Stimulated activated CD8-positive, alpha-beta memory T cell treated with anti-CD3 and anti-CD28 coated beads, Interleukin-4, amount 100 ng/mL, for 24 hours (primary cell): Measurements from ENCODE around the gene PPM1M.
"Not testable (repeated sequence)": the region's sequence is repeated elsewhere in the genome, so short reads cannot be mapped to it uniquely, and the experiment has no call there.

Experiments used
- DNase-seq: peaks from one replicate; pipeline ENCODE4 v3.0.0-alpha.2; 2020; ENCODE audit warnings: low read depth

PPM1M gene

GRCh38 chr3:52247409-52248164 is 2.0 kb downstream of the PPM1M start:
- no peak for DNase-seq

- no peak for DNase-seq
Measured at GRCh38 chr3:52248165-52248541, 2.6 kb downstream of the PPM1M start.

GRCh38 chr3:52248816-52249547 is 3.4 kb downstream of the PPM1M start:
- DNase-seq = no peak

- DNase-seq = no peak
Measured at GRCh38 chr3:52249683-52250082, 4.1 kb downstream of the PPM1M start.

- DNase-seq = no peak
Measured at GRCh38 chr3:52250122-52250521, 4.6 kb downstream of the PPM1M start.

- DNase-seq = peak; percentile 76
Measured at GRCh38 chr3:52253314-52254304, 8.1 kb downstream of the PPM1M start.

GRCh38 chr3:52254608-52255007 is 9.0 kb downstream of the PPM1M start:
- DNase-seq = no peak

- DNase-seq = no peak
Measured at GRCh38 chr3:52256159-52256558, 10.6 kb downstream of the PPM1M start.

GRCh38 chr3:52256622-52257021 is 11.1 kb downstream of the PPM1M start:
- DNase-seq = no peak

GRCh38 chr3:52257911-52258310 is 12.4 kb downstream of the PPM1M start:
- DNase-seq = no peak

- DNase-seq = no peak
Measured at GRCh38 chr3:52259035-52259434, 13.5 kb downstream of the PPM1M start.

GRCh38 chr3:52259448-52259847 is 13.9 kb downstream of the PPM1M start:
- DNase-seq = no peak

- no peak for DNase-seq
Measured at GRCh38 chr3:52262447-52262846, 16.9 kb downstream of the PPM1M start.

- DNase-seq = no peak
Measured at GRCh38 chr3:52265387-52265786, 19.8 kb downstream of the PPM1M start.

- no peak for DNase-seq
Measured at GRCh38 chr3:52268036-52268435, 22.5 kb downstream of the PPM1M start.

- no peak for DNase-seq
Measured at GRCh38 chr3:52269776-52270175, 24.2 kb downstream of the PPM1M start.

GRCh38 chr3:52270252-52270754 is 24.7 kb downstream of the PPM1M start:
- DNase-seq = no peak

GRCh38 chr3:52272172-52272571 is 26.6 kb downstream of the PPM1M start:
- not testable (repeated sequence) for DNase-seq

GRCh38 chr3:52272831-52273230 is 27.3 kb downstream of the PPM1M start:
- no peak for DNase-seq

- not testable (repeated sequence) for DNase-seq
Measured at GRCh38 chr3:52274781-52275180, 29.2 kb downstream of the PPM1M start.

GRCh38 chr3:52277071-52277964 is 31.8 kb downstream of the PPM1M start:
- peak; percentile 70 for DNase-seq
